HL-60 (cell line): ENCODE data around the gene VASH2.

ENCODE experiments used
- GABPA ChIP-seq: IDR thresholded peaks from 2 replicates; pipeline ENCODE4 v1.6.1; 2012; ENCODE audit warnings: low read depth
- POLR2AphosphoS5 ChIP-seq: IDR thresholded peaks from 2 replicates; pipeline ENCODE4 v1.6.1; 2012; ENCODE audit warnings: low read depth
- SPI1 ChIP-seq: IDR thresholded peaks from 2 replicates; pipeline ENCODE4 v1.6.1; 2012; ENCODE audit warnings: low read depth, mild to moderate bottlenecking, borderline replicate concordance
- TF ChIP-seq, protein P1 (sequence below): IDR thresholded peaks from one replicate; pipeline ENCODE4 v1.5.1; 2011; ENCODE audit warnings: low read length, control low read depth, inconsistent platforms; ENCODE audit not compliant: insufficient read depth

DNA sequence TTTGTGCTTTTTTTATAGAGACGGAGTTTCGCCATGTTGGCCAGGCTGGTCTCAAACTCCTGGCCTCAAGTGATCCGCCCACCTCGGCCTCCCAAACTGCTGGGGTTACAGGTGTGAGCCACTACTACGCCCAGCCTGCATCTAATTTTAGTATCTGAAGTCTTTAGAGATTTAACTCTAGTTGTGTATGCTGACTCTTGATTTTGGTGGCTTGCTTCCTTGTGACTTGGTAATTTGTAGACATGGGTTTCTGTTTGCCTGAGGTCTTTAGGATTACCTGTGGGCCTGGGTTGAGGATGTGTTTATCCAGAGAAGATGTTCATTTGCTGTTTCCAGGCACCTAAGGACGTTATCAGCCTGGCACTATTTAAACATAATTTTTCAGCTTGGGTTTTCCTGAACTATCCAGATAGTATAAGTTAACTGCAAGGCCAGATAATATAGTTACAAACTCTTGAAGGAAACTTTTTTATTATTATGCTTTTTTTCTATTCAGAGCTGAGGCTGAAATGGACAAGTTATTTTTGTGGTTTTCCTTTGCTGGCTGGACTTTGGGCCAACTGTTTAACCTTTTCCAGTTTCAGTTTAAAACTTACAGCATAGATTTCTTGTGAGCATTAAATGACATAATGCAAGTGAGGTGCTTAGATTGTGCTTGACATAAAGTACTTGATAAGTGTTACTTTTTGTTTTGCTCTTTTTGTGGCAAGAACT, 7.5 kb upstream of the VASH2 start:
- TF ChIP-seq, protein P1, sequence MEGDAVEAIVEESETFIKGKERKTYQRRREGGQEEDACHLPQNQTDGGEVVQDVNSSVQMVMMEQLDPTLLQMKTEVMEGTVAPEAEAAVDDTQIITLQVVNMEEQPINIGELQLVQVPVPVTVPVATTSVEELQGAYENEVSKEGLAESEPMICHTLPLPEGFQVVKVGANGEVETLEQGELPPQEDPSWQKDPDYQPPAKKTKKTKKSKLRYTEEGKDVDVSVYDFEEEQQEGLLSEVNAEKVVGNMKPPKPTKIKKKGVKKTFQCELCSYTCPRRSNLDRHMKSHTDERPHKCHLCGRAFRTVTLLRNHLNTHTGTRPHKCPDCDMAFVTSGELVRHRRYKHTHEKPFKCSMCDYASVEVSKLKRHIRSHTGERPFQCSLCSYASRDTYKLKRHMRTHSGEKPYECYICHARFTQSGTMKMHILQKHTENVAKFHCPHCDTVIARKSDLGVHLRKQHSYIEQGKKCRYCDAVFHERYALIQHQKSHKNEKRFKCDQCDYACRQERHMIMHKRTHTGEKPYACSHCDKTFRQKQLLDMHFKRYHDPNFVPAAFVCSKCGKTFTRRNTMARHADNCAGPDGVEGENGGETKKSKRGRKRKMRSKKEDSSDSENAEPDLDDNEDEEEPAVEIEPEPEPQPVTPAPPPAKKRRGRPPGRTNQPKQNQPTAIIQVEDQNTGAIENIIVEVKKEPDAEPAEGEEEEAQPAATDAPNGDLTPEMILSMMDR = no peak
- TF ChIP-seq SPI1 (no peak), GABPA (no peak), POLR2AphosphoS5 (no peak)
